ENCODE data around the gene SZRD1. TPM values are rescaled to one million over a fixed set of nuclear protein-coding genes. Genes with fewer than 3 reads are reported as not detected.
A peak's percentile ranks its signal among the peaks of the same experiment; 100 is the strongest.

The SZRD1 gene
- total RNA-seq, 2 experiments from 2014 or later = 115 to 120 TPM

DNA sequence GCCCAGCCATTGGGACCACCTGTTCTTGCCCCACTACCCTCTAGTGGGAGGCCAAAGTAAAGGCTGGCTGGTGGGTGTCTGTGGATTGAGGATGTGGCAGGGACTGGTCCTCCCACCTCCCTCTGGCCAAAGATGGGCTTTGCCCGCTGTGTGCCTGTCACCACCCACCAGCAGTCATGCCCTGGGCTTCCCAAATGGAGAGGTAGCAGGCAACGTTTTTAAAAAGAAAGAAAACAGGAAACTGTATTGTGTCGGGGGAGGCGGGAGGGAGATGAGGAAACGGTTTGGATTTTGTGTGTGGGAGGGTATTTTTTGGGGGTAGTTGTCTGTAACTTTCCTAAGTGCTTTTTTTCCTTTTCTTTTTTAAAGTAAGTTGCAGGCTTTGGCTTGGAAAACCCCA lies 30.1 kb downstream of the SZRD1 start:
- no peak overlapping the region for H3K27ac ChIP-seq (ENCODE audit: low read depth in 1 of 2, low read length in 2 of 2)
- Mint-ChIP-seq H3K4me3 (no peak overlapping the region), H3K36me3 (ENCODE audit: low read depth) (peaks cover 74% of the 10 kb centered on the region), H3K27me3 (no peaks in the 10 kb centered on the region), H3K9me3 (no peaks in the 10 kb centered on the region), H3K27ac (peak overlapping the region; percentile 55), H3K4me1 (ENCODE audit: low read depth) (peaks cover 9% of the 10 kb centered on the region)
- peaks cover 61% of the 10 kb centered on the region for H3K36me3 ChIP-seq (ENCODE audit: insufficient read depth, low read length)
- POLR2A ChIA-PET = no interaction called here
- peaks cover 6% of the 10 kb centered on the region for H3K4me1 ChIP-seq (ENCODE audit: insufficient read depth, low read length)
- no peak for DNase-seq
- no peak for ATAC-seq (ENCODE audit: poor library complexity)
- H3K4me3 ChIP-seq (ENCODE audit: low read length) = no peak overlapping the region
- CTCF ChIA-PET = no interaction called here
- intact Hi-C loops (cut with DNase I, micrococcal nuclease) = no loop called here
- TF ChIP-seq, protein P1, sequence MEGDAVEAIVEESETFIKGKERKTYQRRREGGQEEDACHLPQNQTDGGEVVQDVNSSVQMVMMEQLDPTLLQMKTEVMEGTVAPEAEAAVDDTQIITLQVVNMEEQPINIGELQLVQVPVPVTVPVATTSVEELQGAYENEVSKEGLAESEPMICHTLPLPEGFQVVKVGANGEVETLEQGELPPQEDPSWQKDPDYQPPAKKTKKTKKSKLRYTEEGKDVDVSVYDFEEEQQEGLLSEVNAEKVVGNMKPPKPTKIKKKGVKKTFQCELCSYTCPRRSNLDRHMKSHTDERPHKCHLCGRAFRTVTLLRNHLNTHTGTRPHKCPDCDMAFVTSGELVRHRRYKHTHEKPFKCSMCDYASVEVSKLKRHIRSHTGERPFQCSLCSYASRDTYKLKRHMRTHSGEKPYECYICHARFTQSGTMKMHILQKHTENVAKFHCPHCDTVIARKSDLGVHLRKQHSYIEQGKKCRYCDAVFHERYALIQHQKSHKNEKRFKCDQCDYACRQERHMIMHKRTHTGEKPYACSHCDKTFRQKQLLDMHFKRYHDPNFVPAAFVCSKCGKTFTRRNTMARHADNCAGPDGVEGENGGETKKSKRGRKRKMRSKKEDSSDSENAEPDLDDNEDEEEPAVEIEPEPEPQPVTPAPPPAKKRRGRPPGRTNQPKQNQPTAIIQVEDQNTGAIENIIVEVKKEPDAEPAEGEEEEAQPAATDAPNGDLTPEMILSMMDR (IDR thresholded peaks at IDR 0.05) = no peak
- H3K27me3 ChIP-seq (ENCODE audit: control insufficient read depth in 1 of 2, insufficient read depth in 2 of 2, low read length in 2 of 2) = no peaks in the 10 kb centered on the region
- no peaks in the 10 kb centered on the region for H3K9me3 ChIP-seq (ENCODE audit: control insufficient read depth in 1 of 2, insufficient read depth in 1 of 2, low read length in 2 of 2)

DNA sequence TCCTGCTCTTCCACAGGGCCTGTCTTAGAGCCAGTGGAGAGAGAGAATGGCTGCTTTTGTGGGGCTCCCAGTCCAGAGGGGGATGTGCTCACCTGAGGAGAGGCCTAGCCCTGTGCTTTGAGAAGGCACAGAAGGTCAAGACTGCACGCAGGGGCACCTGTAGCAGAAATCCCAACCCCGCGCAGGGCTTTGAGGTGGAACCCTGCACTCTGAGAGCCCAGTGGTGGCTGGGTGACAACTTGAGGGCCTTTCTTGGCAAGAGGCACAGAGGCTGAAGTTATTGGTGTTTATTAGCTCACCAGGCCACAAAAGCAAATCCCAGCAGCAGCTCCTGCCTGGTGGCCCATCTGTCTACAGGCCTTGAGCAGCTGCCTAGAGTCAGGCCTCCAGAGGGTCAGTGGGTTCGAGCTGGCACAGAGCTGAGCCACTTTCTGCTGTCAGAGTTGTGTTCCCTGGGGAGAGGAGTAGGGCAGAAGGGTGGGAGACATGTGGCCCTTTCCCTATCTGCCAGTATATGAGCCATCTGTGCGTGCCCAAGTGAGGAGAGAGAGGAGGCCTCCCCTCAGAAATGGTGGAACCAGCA lies 31.4 kb downstream of the SZRD1 start:
- no peaks in the 10 kb centered on the region for H3K9me3 ChIP-seq (ENCODE audit: control insufficient read depth in 1 of 2, insufficient read depth in 1 of 2, low read length in 2 of 2)
- H3K27me3 ChIP-seq (ENCODE audit: control insufficient read depth in 1 of 2, insufficient read depth in 2 of 2, low read length in 2 of 2) = no peaks in the 10 kb centered on the region
- DNase-seq = no peak
- ATAC-seq (ENCODE audit: poor library complexity) = no peak
- intact Hi-C loops (cut with DNase I, micrococcal nuclease) = no loop called here
- peaks cover 61% of the 10 kb centered on the region for H3K36me3 Mint-ChIP-seq (ENCODE audit: low read depth)
- H3K9me3 Mint-ChIP-seq = no peaks in the 10 kb centered on the region
- no peak overlapping the region for H3K4me3 Mint-ChIP-seq
- CTCF ChIA-PET = no interaction called here
- H3K4me3 ChIP-seq (ENCODE audit: low read length) = no peak overlapping the region
- no peaks in the 10 kb centered on the region for H3K4me1 Mint-ChIP-seq (ENCODE audit: low read depth)
- H3K27ac ChIP-seq (ENCODE audit: low read depth in 1 of 2, low read length in 2 of 2) = no peak overlapping the region
- POLR2A ChIA-PET = no interaction called here
- peaks cover 50% of the 10 kb centered on the region for H3K36me3 ChIP-seq (ENCODE audit: insufficient read depth, low read length)
- peaks cover 1% of the 10 kb centered on the region for H3K4me1 ChIP-seq (ENCODE audit: insufficient read depth, low read length)
- TF ChIP-seq, protein P1 (IDR thresholded peaks at IDR 0.05) = no peak
- H3K27ac Mint-ChIP-seq = no peak overlapping the region
- no peaks in the 10 kb centered on the region for H3K27me3 Mint-ChIP-seq

DNA sequence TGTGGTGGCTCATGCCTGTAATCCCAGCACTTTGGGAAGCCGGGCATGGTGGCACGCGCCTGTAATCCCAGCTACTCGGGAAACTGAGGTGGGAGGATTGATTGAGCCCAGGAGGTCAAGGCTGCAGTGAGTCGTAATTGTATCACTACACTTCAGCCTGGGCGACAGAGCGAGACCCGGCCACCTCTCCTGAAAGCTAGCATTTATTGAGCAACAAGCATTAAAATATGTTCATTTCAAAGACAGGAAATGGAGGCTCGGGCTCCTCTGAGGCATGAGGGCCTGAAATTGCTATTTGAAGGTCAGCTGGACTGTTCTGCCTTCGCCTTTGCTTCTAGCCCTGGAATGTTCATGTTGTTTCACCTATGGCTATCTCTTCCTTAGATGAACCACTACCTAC lies 35.7 kb downstream of the SZRD1 start:
- POLR2A ChIA-PET = no interaction called here
- H3K36me3 ChIP-seq (ENCODE audit: insufficient read depth, low read length) = peaks cover 7% of the 10 kb centered on the region
- DNase-seq (no peak), ATAC-seq (ENCODE audit: poor library complexity) (no peak)
- no peak overlapping the region for H3K27ac ChIP-seq (ENCODE audit: low read depth in 1 of 2, low read length in 2 of 2)
- H3K4me1 Mint-ChIP-seq (ENCODE audit: low read depth) = no peaks in the 10 kb centered on the region
- H3K9me3 ChIP-seq (ENCODE audit: control insufficient read depth in 1 of 2, insufficient read depth in 1 of 2, low read length in 2 of 2) = no peaks in the 10 kb centered on the region
- CTCF ChIA-PET = no interaction called here
- intact Hi-C loops (cut with DNase I, micrococcal nuclease) = no loop called here
- H3K4me3 Mint-ChIP-seq = no peak overlapping the region
- TF ChIP-seq, protein P1 (IDR thresholded peaks at IDR 0.05) = no peak
- no peak overlapping the region for H3K4me3 ChIP-seq (ENCODE audit: low read length)
- H3K27ac Mint-ChIP-seq = no peak overlapping the region
- H3K27me3 ChIP-seq (ENCODE audit: control insufficient read depth in 1 of 2, insufficient read depth in 2 of 2, low read length in 2 of 2) = no peaks in the 10 kb centered on the region
- peaks cover 18% of the 10 kb centered on the region for H3K36me3 Mint-ChIP-seq (ENCODE audit: low read depth)
- no peaks in the 10 kb centered on the region for H3K4me1 ChIP-seq (ENCODE audit: insufficient read depth, low read length)
- no peaks in the 10 kb centered on the region for H3K27me3 Mint-ChIP-seq
- H3K9me3 Mint-ChIP-seq = no peaks in the 10 kb centered on the region
